Measurements from ENCODE around the gene NHS.

NHS gene

DNA sequence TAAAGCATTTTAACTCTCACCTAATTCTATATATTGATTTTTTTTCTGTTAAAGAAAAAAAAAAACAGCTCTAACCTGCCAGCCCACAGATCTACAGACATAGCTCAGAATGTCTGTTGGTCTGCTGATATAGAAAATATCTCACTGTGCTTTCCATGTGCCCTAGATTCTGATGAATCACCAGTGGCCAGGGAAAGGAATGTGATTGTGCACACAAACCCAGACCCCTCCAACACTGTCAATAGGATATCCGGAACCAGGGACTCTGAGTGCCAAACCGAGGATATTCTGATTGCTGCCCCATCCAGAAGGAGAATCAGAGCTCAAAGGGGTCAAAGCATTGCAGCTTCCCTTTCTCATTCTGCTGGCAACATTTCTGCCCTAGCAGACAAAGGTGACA, 350.2 kb downstream of the NHS start:
- TF ChIP-seq SIN3A (IDR thresholded peaks at IDR 0.05; ENCODE audit: borderline replicate concordance, insufficient read depth, low read length) (no peak), TAF1 (IDR thresholded peaks at IDR 0.05; ENCODE audit: borderline replicate concordance, insufficient read depth, low read length) (no peak), POLR2AphosphoS5 (IDR thresholded peaks at IDR 0.05; ENCODE audit: low read depth, low read length) (no peak), FOXP2 (optimal IDR thresholded peaks at IDR 0.05; ENCODE audit: borderline replicate concordance, extremely low read depth, extremely low read length, insufficient read depth) (no peak)
- TF ChIP-seq, protein P1, sequence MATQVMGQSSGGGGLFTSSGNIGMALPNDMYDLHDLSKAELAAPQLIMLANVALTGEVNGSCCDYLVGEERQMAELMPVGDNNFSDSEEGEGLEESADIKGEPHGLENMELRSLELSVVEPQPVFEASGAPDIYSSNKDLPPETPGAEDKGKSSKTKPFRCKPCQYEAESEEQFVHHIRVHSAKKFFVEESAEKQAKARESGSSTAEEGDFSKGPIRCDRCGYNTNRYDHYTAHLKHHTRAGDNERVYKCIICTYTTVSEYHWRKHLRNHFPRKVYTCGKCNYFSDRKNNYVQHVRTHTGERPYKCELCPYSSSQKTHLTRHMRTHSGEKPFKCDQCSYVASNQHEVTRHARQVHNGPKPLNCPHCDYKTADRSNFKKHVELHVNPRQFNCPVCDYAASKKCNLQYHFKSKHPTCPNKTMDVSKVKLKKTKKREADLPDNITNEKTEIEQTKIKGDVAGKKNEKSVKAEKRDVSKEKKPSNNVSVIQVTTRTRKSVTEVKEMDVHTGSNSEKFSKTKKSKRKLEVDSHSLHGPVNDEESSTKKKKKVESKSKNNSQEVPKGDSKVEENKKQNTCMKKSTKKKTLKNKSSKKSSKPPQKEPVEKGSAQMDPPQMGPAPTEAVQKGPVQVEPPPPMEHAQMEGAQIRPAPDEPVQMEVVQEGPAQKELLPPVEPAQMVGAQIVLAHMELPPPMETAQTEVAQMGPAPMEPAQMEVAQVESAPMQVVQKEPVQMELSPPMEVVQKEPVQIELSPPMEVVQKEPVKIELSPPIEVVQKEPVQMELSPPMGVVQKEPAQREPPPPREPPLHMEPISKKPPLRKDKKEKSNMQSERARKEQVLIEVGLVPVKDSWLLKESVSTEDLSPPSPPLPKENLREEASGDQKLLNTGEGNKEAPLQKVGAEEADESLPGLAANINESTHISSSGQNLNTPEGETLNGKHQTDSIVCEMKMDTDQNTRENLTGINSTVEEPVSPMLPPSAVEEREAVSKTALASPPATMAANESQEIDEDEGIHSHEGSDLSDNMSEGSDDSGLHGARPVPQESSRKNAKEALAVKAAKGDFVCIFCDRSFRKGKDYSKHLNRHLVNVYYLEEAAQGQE (IDR thresholded peaks at IDR 0.05; ENCODE audit: insufficient read depth in 1 of 2, low read depth in 2 of 2, low read length in 2 of 2), result no peak

- TF ChIP-seq, protein P1 (IDR thresholded peaks at IDR 0.05; ENCODE audit: insufficient read depth in 1 of 2, low read depth in 2 of 2, low read length in 2 of 2), result no peak
- TF ChIP-seq POLR2AphosphoS5 (IDR thresholded peaks at IDR 0.05; ENCODE audit: low read depth, low read length) (no peak), FOXP2 (optimal IDR thresholded peaks at IDR 0.05; ENCODE audit: borderline replicate concordance, extremely low read depth, extremely low read length, insufficient read depth) (no peak), TAF1 (IDR thresholded peaks at IDR 0.05; ENCODE audit: borderline replicate concordance, insufficient read depth, low read length) (no peak)
Observed at GRCh38 chrX:17732138-17732783, 357.3 kb downstream of the NHS start.

- TF ChIP-seq POLR2AphosphoS5 (IDR thresholded peaks at IDR 0.05; ENCODE audit: low read depth, low read length), result no peak
- no peak for TF ChIP-seq SIN3A (IDR thresholded peaks at IDR 0.05; ENCODE audit: borderline replicate concordance, insufficient read depth, low read length)
- TF ChIP-seq, protein P1 (IDR thresholded peaks at IDR 0.05; ENCODE audit: insufficient read depth in 1 of 2, low read depth in 2 of 2, low read length in 2 of 2), result no peak
- no peak for TF ChIP-seq FOXP2 (optimal IDR thresholded peaks at IDR 0.05; ENCODE audit: borderline replicate concordance, extremely low read depth, extremely low read length, insufficient read depth)
- TF ChIP-seq TAF1 (IDR thresholded peaks at IDR 0.05; ENCODE audit: borderline replicate concordance, insufficient read depth, low read length), result no peak
Observed at GRCh38 chrX:17735406-17735805, 360.4 kb downstream of the NHS start.

GRCh38 chrX:17736478-17736855, 361.5 kb downstream of the NHS start:
- TF ChIP-seq FOXP2 (optimal IDR thresholded peaks at IDR 0.05; ENCODE audit: borderline replicate concordance, extremely low read depth, extremely low read length, insufficient read depth), result no peak
- no peak for TF ChIP-seq POLR2AphosphoS5 (IDR thresholded peaks at IDR 0.05; ENCODE audit: low read depth, low read length)
- TF ChIP-seq, protein P1 (IDR thresholded peaks at IDR 0.05; ENCODE audit: insufficient read depth in 1 of 2, low read depth in 2 of 2, low read length in 2 of 2), result no peak
- no peak for TF ChIP-seq TAF1 (IDR thresholded peaks at IDR 0.05; ENCODE audit: borderline replicate concordance, insufficient read depth, low read length)
- TF ChIP-seq SIN3A (IDR thresholded peaks at IDR 0.05; ENCODE audit: borderline replicate concordance, insufficient read depth, low read length), result no peak

Data from PFSK-1 (cell line).